Fibroblast of peridontal ligament (primary cell): ENCODE results near the gene SCCPDH.
"Not testable (repeated sequence)": the region's sequence is repeated elsewhere in the genome, so short reads cannot be mapped to it uniquely, and the experiment has no call there.

Experiments used
- DNase-seq: peaks from one replicate; pipeline ENCODE4 v3.0.0-alpha.2; 2010; ENCODE audit errors: extremely low read depth

The SCCPDH gene, protein sequence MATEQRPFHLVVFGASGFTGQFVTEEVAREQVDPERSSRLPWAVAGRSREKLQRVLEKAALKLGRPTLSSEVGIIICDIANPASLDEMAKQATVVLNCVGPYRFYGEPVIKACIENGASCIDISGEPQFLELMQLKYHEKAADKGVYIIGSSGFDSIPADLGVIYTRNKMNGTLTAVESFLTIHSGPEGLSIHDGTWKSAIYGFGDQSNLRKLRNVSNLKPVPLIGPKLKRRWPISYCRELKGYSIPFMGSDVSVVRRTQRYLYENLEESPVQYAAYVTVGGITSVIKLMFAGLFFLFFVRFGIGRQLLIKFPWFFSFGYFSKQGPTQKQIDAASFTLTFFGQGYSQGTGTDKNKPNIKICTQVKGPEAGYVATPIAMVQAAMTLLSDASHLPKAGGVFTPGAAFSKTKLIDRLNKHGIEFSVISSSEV

GRCh38 chr1:246724016-246724730 lies at the start of gene SCCPDH:
Gene SCCPDH, plus strand, starts transcription at chr1:246724409. Its CDS starts 14 bp downstream, at chr1:246724423.
- peak; percentile 61 for DNase-seq

DNA sequence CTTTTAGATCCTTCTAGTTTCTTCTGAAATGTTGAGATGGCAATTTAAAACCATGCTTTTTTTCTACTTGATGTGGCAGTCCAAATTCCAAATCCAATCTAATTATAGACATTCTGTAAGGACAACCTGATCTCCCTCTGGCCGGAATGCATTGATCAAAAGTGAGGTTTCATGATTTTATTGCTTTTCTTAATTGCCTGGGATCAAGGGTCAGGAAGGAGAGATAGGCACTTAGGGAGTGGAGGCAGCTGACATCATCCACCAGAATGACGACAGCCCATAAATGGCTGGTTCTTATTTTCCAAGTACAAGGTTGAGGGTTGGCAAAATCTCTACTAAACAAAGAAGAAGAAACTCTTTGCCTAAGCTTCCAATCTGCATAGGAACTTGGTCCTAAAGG lies 46.4 kb upstream of the SCCPDH start:
- peak; percentile 31 for DNase-seq

DNA sequence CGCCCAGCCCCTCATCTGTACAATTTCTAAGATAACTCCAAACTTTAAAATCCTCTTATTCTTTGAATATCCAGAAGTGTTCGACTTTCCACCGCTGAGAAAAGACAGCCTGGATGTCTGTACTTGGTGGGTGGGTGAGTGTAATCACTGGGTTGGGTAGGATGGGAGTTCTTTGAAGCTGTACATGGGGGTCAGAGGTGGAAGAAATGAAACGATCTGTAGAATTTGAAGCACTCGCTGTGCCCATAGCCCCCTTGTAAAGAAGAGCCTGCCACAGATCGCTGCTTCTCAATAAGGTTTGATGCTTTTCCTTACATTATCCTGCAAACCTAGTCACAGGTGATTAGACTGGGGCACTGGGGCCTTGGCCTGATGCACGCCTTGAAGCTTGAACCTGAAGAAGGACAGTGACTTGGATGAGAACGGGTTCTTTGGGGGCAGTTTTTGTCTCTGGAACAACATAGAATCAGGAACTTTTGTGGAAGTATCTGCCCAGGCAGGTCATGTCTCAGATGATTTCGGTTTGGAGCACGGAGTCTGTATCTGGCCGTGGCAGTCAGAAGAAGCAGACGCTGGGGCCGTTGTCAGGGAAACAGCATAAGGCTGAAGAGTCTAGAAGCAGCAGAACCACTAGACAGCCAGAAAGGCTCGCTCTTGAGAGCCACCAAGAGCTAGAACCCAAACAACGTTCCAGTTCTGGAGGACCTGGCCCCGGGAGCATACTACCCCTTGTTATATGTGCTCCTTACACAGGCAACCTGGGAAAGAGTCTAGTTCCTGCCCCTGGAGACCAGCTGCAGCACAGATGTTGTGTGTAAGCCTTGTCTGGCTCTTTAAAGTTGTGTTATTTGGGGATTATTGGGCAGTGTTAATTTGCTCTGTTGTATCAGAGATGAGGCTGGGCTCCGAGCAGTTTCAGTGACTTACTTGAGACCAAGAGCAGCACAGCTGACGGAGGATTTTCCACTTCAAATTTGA lies 45.1 kb upstream of the SCCPDH start:
- no peak for DNase-seq

DNA sequence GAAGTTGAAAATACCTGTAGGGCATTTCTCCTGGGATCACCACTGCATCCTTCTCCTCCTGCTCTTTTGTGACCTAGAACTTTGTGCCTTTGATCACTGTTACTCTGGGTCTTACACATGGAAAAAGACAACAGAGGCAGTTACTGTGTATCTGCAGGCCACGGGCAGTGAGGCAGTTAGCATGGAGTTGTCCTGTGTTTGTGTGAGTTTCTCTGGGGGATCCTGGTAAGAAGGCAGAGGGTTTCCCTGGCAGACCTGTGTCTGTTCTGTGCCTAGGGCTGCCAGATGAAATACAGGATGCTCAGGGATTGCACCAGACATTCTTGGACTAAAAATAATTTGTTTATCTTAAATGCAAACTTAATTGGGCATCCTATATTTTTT lies 44.4 kb upstream of the SCCPDH start:
- DNase-seq, result no peak

GRCh38 chr1:246680190-246680589 lies 44.0 kb upstream of the SCCPDH start:
- no peak for DNase-seq

- no peak for DNase-seq
Observed at GRCh38 chr1:246680696-246681130, 43.5 kb upstream of the SCCPDH start.

- DNase-seq, result peak; percentile 47
Observed at GRCh38 chr1:246681900-246682895, 42.0 kb upstream of the SCCPDH start.

GRCh38 chr1:246683521-246683920 lies 40.7 kb upstream of the SCCPDH start:
- no peak for DNase-seq

- DNase-seq, result no peak
Observed at GRCh38 chr1:246687002-246687401, 37.2 kb upstream of the SCCPDH start.

DNA sequence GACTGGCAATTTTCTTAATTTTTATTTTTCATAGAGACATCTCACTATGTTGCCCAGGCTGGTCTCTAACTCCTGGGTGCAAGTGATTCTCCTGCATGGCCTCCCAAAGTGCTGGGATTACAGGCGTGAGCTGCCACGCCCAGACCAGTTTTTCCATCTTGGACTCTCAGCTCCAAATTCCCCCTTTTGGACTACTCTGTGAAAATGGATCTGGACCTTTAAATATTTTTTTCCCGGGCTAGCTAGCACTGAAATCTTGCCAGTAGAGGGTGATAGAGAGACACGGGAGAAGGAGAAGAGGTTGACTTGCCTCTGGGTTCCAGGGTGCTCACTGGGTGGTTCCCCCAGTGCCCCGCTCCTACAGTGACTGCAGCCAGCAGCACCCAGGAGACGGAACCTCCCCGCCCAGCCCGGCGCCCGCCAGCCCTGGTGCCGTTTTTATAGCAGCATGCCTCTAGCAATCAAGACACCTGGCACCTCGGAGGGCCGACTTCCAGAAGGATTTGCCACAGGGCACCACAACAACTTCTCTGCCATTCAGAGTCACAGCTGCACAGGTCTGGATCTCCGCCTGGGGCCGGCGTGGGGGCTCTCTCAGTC lies 34.7 kb upstream of the SCCPDH start:
- peak; percentile 86 for DNase-seq

- no peak for DNase-seq
Observed at GRCh38 chr1:246690100-246690499, 34.1 kb upstream of the SCCPDH start.

GRCh38 chr1:246691622-246692495 lies 32.4 kb upstream of the SCCPDH start:
- DNase-seq, result peak; percentile 45

DNA sequence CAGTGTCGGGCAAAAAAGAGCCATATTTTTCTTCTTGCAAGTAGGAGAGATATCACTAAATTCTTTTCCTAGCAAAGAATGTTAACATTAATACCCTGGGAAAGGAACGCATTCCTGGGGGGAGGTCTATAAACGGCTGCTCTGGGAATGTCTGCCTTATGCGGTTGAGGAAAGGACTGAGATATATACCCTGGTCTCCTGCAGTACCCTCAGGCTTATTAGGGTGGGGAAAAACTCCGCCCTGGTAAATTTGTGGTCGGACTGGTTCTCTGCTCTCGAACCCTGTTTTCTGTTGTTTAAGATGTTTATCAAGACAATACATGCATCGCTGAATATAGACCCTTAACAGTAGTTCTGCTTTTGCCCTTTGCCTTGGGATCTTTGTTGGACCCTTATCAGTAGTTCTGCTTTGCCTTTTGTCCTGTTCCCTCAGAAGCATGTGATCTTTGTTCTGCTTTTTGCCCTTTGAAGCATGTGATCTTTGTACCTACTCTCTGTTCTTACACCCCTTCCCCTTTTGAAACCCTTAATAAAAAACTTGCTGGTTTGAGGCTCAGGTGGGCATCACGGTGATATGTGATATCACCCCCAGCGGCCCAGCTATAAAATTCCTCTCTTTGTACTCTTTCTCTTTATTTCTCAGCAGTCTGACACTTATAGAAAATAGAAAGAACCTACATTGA lies 29.9 kb upstream of the SCCPDH start:
- not testable (repeated sequence) for DNase-seq

DNA sequence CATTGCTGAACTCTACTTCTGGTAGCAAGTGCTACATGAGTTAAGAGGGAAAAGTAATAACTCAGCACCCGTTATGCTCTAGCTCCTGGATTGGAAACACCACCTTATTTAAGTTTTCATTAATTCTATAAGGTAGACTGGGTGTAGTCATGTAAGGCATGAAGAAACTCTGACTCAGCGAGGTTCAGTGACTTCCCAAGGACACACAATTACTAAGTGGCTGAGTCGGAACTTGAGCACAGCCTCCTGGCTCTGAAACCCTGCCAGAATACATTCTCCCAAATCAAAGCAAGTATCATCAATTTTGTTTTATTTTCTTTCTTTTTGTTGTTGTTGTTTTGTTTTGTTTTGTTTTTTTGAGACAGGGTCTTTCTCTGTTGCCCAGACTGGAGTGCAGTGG lies 29.1 kb upstream of the SCCPDH start:
- DNase-seq, result no peak

- DNase-seq, result no peak
Observed at GRCh38 chr1:246695666-246696065, 28.5 kb upstream of the SCCPDH start.

GRCh38 chr1:246698466-246699094 lies 25.6 kb upstream of the SCCPDH start:
- no peak for DNase-seq

- peak; percentile 97 for DNase-seq
Observed at GRCh38 chr1:246699095-246699735, 25.0 kb upstream of the SCCPDH start.

DNA sequence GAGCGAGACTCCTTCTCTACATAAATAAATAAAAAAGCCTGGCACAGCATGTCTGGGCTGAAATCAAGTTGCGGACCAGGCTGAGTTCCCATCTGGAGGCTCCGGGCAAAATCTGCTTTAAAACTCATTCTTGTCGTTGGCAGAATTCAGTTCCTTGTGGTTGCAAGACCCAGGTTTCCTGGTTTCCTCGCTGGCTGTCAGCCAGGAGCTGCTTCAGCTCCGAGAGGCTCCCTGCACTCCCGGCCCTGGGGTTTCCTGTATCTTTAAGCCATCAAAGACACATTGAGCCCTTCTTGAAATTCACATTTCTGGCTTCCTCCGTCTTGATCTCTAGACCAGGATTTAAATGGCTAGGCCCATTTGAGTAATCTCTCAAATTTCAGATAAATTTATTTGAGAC lies 20.6 kb upstream of the SCCPDH start:
- peak; percentile 59 for DNase-seq
